Thyroid gland (tissue), 4 donors: ENCODE measurements around the gene ZNF469. TPM values are rescaled to one million over a fixed set of nuclear protein-coding genes. Genes with fewer than 3 reads are reported as not detected.

Source experiments
- DNase-seq, 2 donors: peaks; one replicate each; pipeline ENCODE4 v3.0.0-alpha.2; 2019
- H3K27ac ChIP-seq, 3 donors: fragments of 200-600 bp; sonication (generic); 1 replicate in 2 of 3; 2 replicates in 1 of 3; pipeline ENCODE4 v1.5.1; 2016 to 2019; ENCODE audit warnings: mild to moderate bottlenecking in 1 of 3, moderate library complexity in 1 of 3
- H3K27me3 ChIP-seq: fragments of 200-600 bp; sonication (generic); one replicate; pipeline ENCODE4 v1.5.1; 2019
- H3K36me3 ChIP-seq, 2 donors: fragments of 200-600 bp; sonication (generic); one replicate each; pipeline ENCODE4 v1.5.1; 2016 to 2019
- H3K4me1 ChIP-seq, 2 donors: fragments of 200-600 bp; sonication (generic); one replicate each; pipeline ENCODE4 v1.5.1; 2017 to 2019
- H3K4me3 ChIP-seq, 3 donors: fragments of 200-600 bp; sonication (generic); replicated peaks in 1 of 3; 1 replicate in 2 of 3; 2 replicates in 1 of 3; pipeline ENCODE4 v1.5.1; 2016; ENCODE audit warnings: mild to moderate bottlenecking in 1 of 3
- H3K9me3 ChIP-seq: fragments of 200-600 bp; sonication (generic); one replicate; pipeline ENCODE4 v1.5.1; 2017
- CTCF ChIP-seq, 6 experiments: fragments of 200-600 bp in 3 of 6; fragments of 450-650 bp in 3 of 6; sonication (generic) in 3 of 6; IDR thresholded peaks; one replicate each; pipeline ENCODE4 v1.5.1; 2016 to 2019; ENCODE audit warnings: antibody characterized with exemption in 6 of 6, mild to moderate bottlenecking in 2 of 6, inconsistent platforms in 1 of 6, moderate library complexity in 1 of 6
- POLR2A ChIP-seq, 2 donors: fragments of 450-650 bp; IDR thresholded peaks; one replicate each; pipeline ENCODE4 v1.6.1; 2017; ENCODE audit warnings: antibody characterized with exemption in 2 of 2, mild to moderate bottlenecking in 2 of 2, moderate library complexity in 1 of 2
- WGBS, 2 donors: methylation state at CpG; one replicate each; pipeline ENCODE4 v1.1.5; 2017; 5-methylcytosine and 5-hydroxymethylcytosine counted together
- intact Hi-C: fragments of 100-400 bp; cut with DNase I; formaldehyde crosslinking; loops from one replicate; pipeline ENCODE4 v1.15.1; 2023
- total RNA-seq, 4 donors: library from RNA; depleted of rRNA; stranded (reverse); fragments of >200 nt; gene quantifications; one replicate each; pipeline ENCODE4 v1.2.3, GENCODE V29; 2016

Gene ZNF469
- total RNA-seq, 4 donors from 2014 or later: 0.22 to 0.96 (median 0.32) TPM

- no peak for DNase-seq
Measured at GRCh38 chr16:88378401-88378800, 4.4 kb upstream of the ZNF469 start.

GRCh38 chr16:88378836-88379693 lies 3.7 kb upstream of the ZNF469 start:
- no peak overlapping the region for H3K4me3 ChIP-seq
- DNase-seq: no peak
- peaks cover 0 to 7% of the 10 kb centered on the region in 2 donors for H3K4me1 ChIP-seq
- intact Hi-C loops: no loop called here
- H3K27ac ChIP-seq: no peak overlapping the region
- 85 to 92% methylated on average over 19 to 25 of the region's 25 CpGs for WGBS, 2 donors
- H3K9me3 ChIP-seq: no peaks in the 10 kb centered on the region
- no peaks in the 10 kb centered on the region for H3K36me3 ChIP-seq
- no peaks in the 10 kb centered on the region for H3K27me3 ChIP-seq
- no peak for TF ChIP-seq POLR2A (IDR thresholded peaks at IDR 0.05)
- TF ChIP-seq CTCF (IDR thresholded peaks at IDR 0.05): no peak

More at GRCh38 chr16:88378401-88378800, 4.4 kb upstream of the ZNF469 start:
- Histone ChIP-seq H3K36me3 (no peaks in the 10 kb centered on the region), H3K27ac (no peak overlapping the region), H3K4me3 (no peak overlapping the region), H3K4me1 (peaks cover 0 to under 1% of the 10 kb centered on the region in 2 donors), H3K27me3 (no peaks in the 10 kb centered on the region), H3K9me3 (no peaks in the 10 kb centered on the region)
- no peak for TF ChIP-seq CTCF (IDR thresholded peaks at IDR 0.05)
- no peak for TF ChIP-seq POLR2A (IDR thresholded peaks at IDR 0.05)
- intact Hi-C loops: no loop called here
- 81 to 91% methylated on average over 11 to 12 of the region's 12 CpGs for WGBS, 2 donors

GRCh38 chr16:88379694-88380040 lies 3.1 kb upstream of the ZNF469 start:
- intact Hi-C loops: no loop called here
- TF ChIP-seq POLR2A (IDR thresholded peaks at IDR 0.05): no peak
- H3K4me1 ChIP-seq: peaks cover 0 to 9% of the 10 kb centered on the region in 2 donors
- no peaks in the 10 kb centered on the region for H3K27me3 ChIP-seq
- H3K9me3 ChIP-seq: no peaks in the 10 kb centered on the region
- H3K36me3 ChIP-seq: no peaks in the 10 kb centered on the region
- no peak overlapping the region for H3K4me3 ChIP-seq
- 82 to 84% methylated on average over 8 of the region's 8 CpGs for WGBS, 2 donors
- DNase-seq: no peak
- no peak overlapping the region for H3K27ac ChIP-seq

GRCh38 chr16:88380099-88380498 lies 2.7 kb upstream of the ZNF469 start:
- intact Hi-C loops: no loop called here
- DNase-seq: no peak
- Histone ChIP-seq H3K4me1 (peaks cover 0 to 9% of the 10 kb centered on the region in 2 donors), H3K9me3 (no peaks in the 10 kb centered on the region), H3K4me3 (no peak overlapping the region), H3K36me3 (no peaks in the 10 kb centered on the region), H3K27ac (no peak overlapping the region), H3K27me3 (no peaks in the 10 kb centered on the region)
- no peak for TF ChIP-seq POLR2A (IDR thresholded peaks at IDR 0.05)
- no peak for TF ChIP-seq CTCF (IDR thresholded peaks at IDR 0.05)
- 89% methylated on average over 7 of the region's 7 CpGs for WGBS, 2 donors

- intact Hi-C loops: no loop called here
- DNase-seq: no peak
- Histone ChIP-seq H3K9me3 (no peaks in the 10 kb centered on the region), H3K4me3 (no peak overlapping the region), H3K36me3 (no peaks in the 10 kb centered on the region), H3K27me3 (no peaks in the 10 kb centered on the region), H3K27ac (no peak overlapping the region), H3K4me1 (peaks cover 0 to 9% of the 10 kb centered on the region in 2 donors)
- WGBS, 2 donors: 85 to 95% methylated on average over 7 of the region's 7 CpGs
- TF ChIP-seq CTCF (IDR thresholded peaks at IDR 0.05) (no peak), POLR2A (IDR thresholded peaks at IDR 0.05) (no peak)
Measured at GRCh38 chr16:88380619-88381018, 2.1 kb upstream of the ZNF469 start.
